MM.1S (cell line): ENCODE results near the gene MPP1.

Experiments
- DNase-seq: peaks from one replicate; pipeline ENCODE4 v3.0.0-alpha.2; 2015
- H2AFZ ChIP-seq: fragments of 300-600 bp; sonication (generic); 2 replicates; pipeline ENCODE4 v1.6.0; 2016; ENCODE audit warnings: antibody characterized with exemption, low read length
- H3F3A ChIP-seq: fragments of 300-600 bp; sonication (generic); 2 replicates; pipeline ENCODE4 v1.6.1; 2016; ENCODE audit warnings: mild to moderate bottlenecking, antibody characterized with exemption, low read length, moderate library complexity, mixed read lengths; ENCODE audit not compliant: insufficient read depth
- H3K27ac ChIP-seq: fragments of 300-600 bp; sonication (generic); 2 replicates; pipeline ENCODE4 v1.5.1; 2016; ENCODE audit warnings: mild to moderate bottlenecking, low read length
- H3K27me3 ChIP-seq: fragments of 300-600 bp; sonication (generic); replicated peaks from 2 replicates; pipeline ENCODE4 v1.6.0; 2016; ENCODE audit warnings: low read length; ENCODE audit not compliant: insufficient read depth
- H3K36me3 ChIP-seq: fragments of 300-600 bp; sonication (generic); replicated peaks from 2 replicates; pipeline ENCODE4 v1.6.1; 2016; ENCODE audit warnings: mild to moderate bottlenecking, low read length, mixed read lengths; ENCODE audit not compliant: insufficient read depth
- H3K4me1 ChIP-seq: fragments of 300-600 bp; sonication (generic); 2 replicates; pipeline ENCODE4 v1.6.1; 2016; ENCODE audit warnings: low read length, mixed read lengths
- H3K4me2 ChIP-seq: fragments of 300-600 bp; sonication (generic); 2 replicates; pipeline ENCODE4 v1.6.0; 2016; ENCODE audit warnings: low read depth, low read length
- H3K4me3 ChIP-seq: fragments of 300-600 bp; sonication (generic); 2 replicates; pipeline ENCODE4 v1.5.1; 2016; ENCODE audit warnings: low read length, mixed read lengths
- H3K79me2 ChIP-seq: fragments of 300-600 bp; sonication (generic); 2 replicates; pipeline ENCODE4 v1.6.1; 2016; ENCODE audit warnings: mixed run types, low read length, mixed read lengths
- H3K9ac ChIP-seq: fragments of 300-600 bp; sonication (generic); 2 replicates; pipeline ENCODE4 v1.6.1; 2016; ENCODE audit warnings: low read length, mixed read lengths
- H3K9me2 ChIP-seq: fragments of 300-600 bp; sonication (generic); replicated peaks from 2 replicates; pipeline ENCODE4 v1.6.1; 2016; ENCODE audit warnings: mild to moderate bottlenecking, low read length, mixed read lengths; ENCODE audit not compliant: insufficient read depth
- H3K9me3 ChIP-seq: fragments of 300-600 bp; sonication (generic); replicated peaks from 2 replicates; pipeline ENCODE4 v1.6.1; 2016; ENCODE audit warnings: mild to moderate bottlenecking, low read length, mixed read lengths; ENCODE audit not compliant: insufficient read depth
- H4K20me1 ChIP-seq: fragments of 300-600 bp; sonication (generic); 2 replicates; pipeline ENCODE4 v1.6.1; 2016; ENCODE audit warnings: mild to moderate bottlenecking, low read length, moderate library complexity, mixed read lengths; ENCODE audit not compliant: insufficient read depth
- CTCF ChIP-seq: fragments of 300-600 bp; sonication (generic); IDR thresholded peaks from 2 replicates; pipeline ENCODE4 v1.5.1; 2016; ENCODE audit warnings: antibody characterized with exemption, low read length, mixed read lengths
- EZH2 ChIP-seq: fragments of 300-600 bp; sonication (generic); optimal IDR thresholded peaks from 2 replicates; pipeline ENCODE3; 2017; ENCODE audit warnings: low read depth, mild to moderate bottlenecking, antibody characterized with exemption, low read length, mixed read lengths
- EZH2phosphoT487 ChIP-seq: fragments of 300-600 bp; sonication (generic); IDR thresholded peaks from 2 replicates; pipeline ENCODE4 v1.6.1; 2018; ENCODE audit warnings: antibody characterized with exemption, low read length

The MPP1 gene

DNA sequence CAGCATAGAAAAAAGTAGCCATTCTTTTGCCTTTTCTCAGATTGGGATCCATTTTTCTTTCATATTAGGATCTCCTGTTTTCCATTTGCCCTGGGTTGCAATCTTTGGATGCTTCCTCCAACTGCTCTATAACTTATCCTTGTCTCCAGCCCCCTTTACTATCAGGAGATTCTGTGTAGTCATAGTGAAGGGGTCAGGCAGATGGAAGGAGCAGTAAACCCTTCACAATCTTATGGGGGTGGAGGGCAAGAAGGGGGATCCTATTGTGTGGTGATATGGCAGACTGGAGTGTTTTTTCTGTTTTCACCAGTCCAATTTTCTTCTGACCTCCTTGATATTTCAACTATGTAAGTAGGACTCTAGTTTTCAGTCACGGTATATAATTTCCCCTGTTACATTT, 30.9 kb upstream of the MPP1 start:
- no peak overlapping the region for H3K4me2 ChIP-seq
- no peak overlapping the region for H3K9ac ChIP-seq
- H3K4me1 ChIP-seq = no peaks in the 10 kb centered on the region
- no peak for DNase-seq
- no peaks in the 10 kb centered on the region for H3F3A ChIP-seq
- no peak overlapping the region for H2AFZ ChIP-seq
- H3K27me3 ChIP-seq = no peaks in the 10 kb centered on the region
- H3K4me3 ChIP-seq = no peak overlapping the region
- no peaks in the 10 kb centered on the region for H3K79me2 ChIP-seq
- H3K9me3 ChIP-seq = no peaks in the 10 kb centered on the region
- no peaks in the 10 kb centered on the region for H3K36me3 ChIP-seq
- no peak for TF ChIP-seq EZH2
- no peak for TF ChIP-seq CTCF
- no peak for TF ChIP-seq EZH2phosphoT487
- no peak overlapping the region for H3K27ac ChIP-seq
- H4K20me1 ChIP-seq = no peaks in the 10 kb centered on the region
- no peaks in the 10 kb centered on the region for H3K9me2 ChIP-seq

DNA sequence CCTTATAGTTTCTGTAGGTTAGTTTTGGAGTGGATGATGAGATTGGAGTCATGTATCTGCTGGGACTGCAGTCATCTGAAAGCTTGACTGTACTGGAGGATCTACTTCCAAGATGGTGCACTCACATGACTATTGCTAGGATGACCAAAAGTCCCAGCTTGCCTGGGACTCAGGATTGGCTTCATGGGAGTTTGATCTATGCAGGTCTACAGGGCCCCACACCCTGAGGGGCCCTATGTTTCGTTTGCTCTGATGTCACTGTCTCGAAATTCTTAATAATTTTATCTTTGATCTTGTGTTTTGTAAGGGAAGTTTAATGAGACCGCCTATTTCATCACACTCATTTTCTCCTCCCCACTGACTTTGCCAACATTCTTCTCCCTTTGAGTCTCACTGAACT, 29.3 kb upstream of the MPP1 start, which contains the start of gene SMIM9:
TSS of gene SMIM9 (minus strand) at position 101 of the 400 bp plus-strand sequence. CDS start 3,806 bp downstream, outside the sequence.
- Histone ChIP-seq H3K9me3 (no peaks in the 10 kb centered on the region), H3F3A (no peaks in the 10 kb centered on the region), H3K4me1 (no peaks in the 10 kb centered on the region), H3K27ac (no peak within 1 kb of the TSS), H3K4me2 (no peak within 1 kb of the TSS), H3K4me3 (no peak within 1 kb of the TSS), H3K36me3 (no peaks in the 10 kb centered on the region), H3K9ac (no peak within 1 kb of the TSS), H3K9me2 (no peaks in the 10 kb centered on the region), H4K20me1 (no peaks in the 10 kb centered on the region), H3K27me3 (no peaks in the 10 kb centered on the region), H2AFZ (no peak within 1 kb of the TSS), H3K79me2 (no peaks in the 10 kb centered on the region)
- no peak for TF ChIP-seq CTCF
- TF ChIP-seq EZH2phosphoT487 = no peak
- TF ChIP-seq EZH2 = no peak
- DNase-seq = no peak

DNA sequence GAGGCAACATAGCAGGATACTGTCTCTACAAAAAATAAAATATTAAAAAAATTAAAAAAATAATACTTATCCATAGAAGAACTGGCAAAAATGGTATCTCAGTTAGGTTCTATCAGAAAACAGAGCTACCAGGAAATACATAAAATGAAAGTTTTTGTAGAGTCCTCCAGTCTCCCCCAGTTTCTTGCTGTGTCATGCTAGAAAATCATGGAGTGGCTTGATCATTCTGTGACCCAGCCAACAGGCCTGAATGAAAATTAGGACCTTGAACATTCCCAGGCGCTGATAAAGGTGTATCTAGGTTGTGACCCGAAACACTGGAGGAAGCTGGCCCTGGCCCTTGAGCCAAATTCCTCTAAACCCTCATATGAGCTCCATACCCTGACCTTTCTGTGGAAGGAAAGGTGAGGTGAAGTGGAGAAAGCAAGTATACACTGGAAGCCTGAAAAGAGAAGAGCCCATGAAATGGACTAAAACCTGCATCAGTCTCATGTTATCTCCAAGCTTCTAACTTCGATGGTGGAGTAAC, 28.5 kb upstream of the MPP1 start:
- Histone ChIP-seq H2AFZ (no peak overlapping the region), H3K4me3 (no peak overlapping the region), H3K9ac (no peak overlapping the region), H3K79me2 (no peaks in the 10 kb centered on the region), H3K27me3 (no peaks in the 10 kb centered on the region), H4K20me1 (no peaks in the 10 kb centered on the region), H3K4me1 (no peaks in the 10 kb centered on the region), H3F3A (no peaks in the 10 kb centered on the region), H3K9me3 (no peaks in the 10 kb centered on the region), H3K27ac (no peak overlapping the region), H3K36me3 (no peaks in the 10 kb centered on the region), H3K9me2 (no peaks in the 10 kb centered on the region), H3K4me2 (no peak overlapping the region)
- no peak for DNase-seq
- TF ChIP-seq EZH2phosphoT487 (no peak), EZH2 (no peak), CTCF (no peak)
